ENCODE data around the gene DAPK1. TPM values are rescaled to one million over a fixed set of nuclear protein-coding genes. Genes with fewer than 3 reads are reported as not detected.

DAPK1 gene
- total and polyA plus RNA-seq, 2 donors: 12.1 to 79.2 TPM

- no peak for DNase-seq (ENCODE audit: extremely low spot score)
- no peak overlapping the region for H3K4me3 ChIP-seq (ENCODE audit: low read depth, low read length)
- H3K27ac ChIP-seq (ENCODE audit: low read depth): no peak overlapping the region
- H3K36me3 ChIP-seq (ENCODE audit: insufficient read depth): no peaks in the 10 kb centered on the region
- H3K4me1 ChIP-seq (ENCODE audit: insufficient read depth): no peaks in the 10 kb centered on the region
- WGBS: 54% methylated on average over 7 of the region's 7 CpGs
These were observed 4.9 kb downstream of the DAPK1 start for GRCh38 chr9:87502391-87503221.

- no peaks in the 10 kb centered on the region for H3K4me1 ChIP-seq (ENCODE audit: insufficient read depth)
These were observed 5.8 kb downstream of the DAPK1 start for GRCh38 chr9:87503430-87503829.

GRCh38 chr9:87503927-87504326, 6.3 kb downstream of the DAPK1 start:
- no peak for DNase-seq (ENCODE audit: extremely low spot score)
- Histone ChIP-seq H3K27ac (ENCODE audit: low read depth) (no peak overlapping the region), H3K4me1 (ENCODE audit: insufficient read depth) (no peaks in the 10 kb centered on the region), H3K4me3 (ENCODE audit: low read depth, low read length) (no peak overlapping the region), H3K36me3 (ENCODE audit: insufficient read depth) (no peaks in the 10 kb centered on the region)
- WGBS: 38% methylated on average over 5 of the region's 5 CpGs

More at GRCh38 chr9:87503430-87503829, 5.8 kb downstream of the DAPK1 start:
- DNase-seq (ENCODE audit: extremely low spot score): no peak
- Histone ChIP-seq H3K4me3 (ENCODE audit: low read depth, low read length) (no peak overlapping the region), H3K36me3 (ENCODE audit: insufficient read depth) (no peaks in the 10 kb centered on the region), H3K27ac (ENCODE audit: low read depth) (no peak overlapping the region)
- WGBS: 85% methylated on average over 2 of the region's 2 CpGs

GRCh38 chr9:87504938-87505337, 7.3 kb downstream of the DAPK1 start:
- H3K36me3 ChIP-seq (ENCODE audit: insufficient read depth): no peaks in the 10 kb centered on the region
- no peak overlapping the region for H3K27ac ChIP-seq (ENCODE audit: low read depth)
- no peak for DNase-seq (ENCODE audit: extremely low spot score)
- no peaks in the 10 kb centered on the region for H3K4me1 ChIP-seq (ENCODE audit: insufficient read depth)
- no peak overlapping the region for H3K4me3 ChIP-seq (ENCODE audit: low read depth, low read length)

- no peak overlapping the region for H3K27ac ChIP-seq (ENCODE audit: low read depth)
- no peaks in the 10 kb centered on the region for H3K4me1 ChIP-seq (ENCODE audit: insufficient read depth)
- WGBS: 97% methylated on average over 13 of the region's 13 CpGs
These were observed 8.4 kb downstream of the DAPK1 start for GRCh38 chr9:87505869-87506678.

GRCh38 chr9:87507576-87507975, 9.9 kb downstream of the DAPK1 start:
- H3K27ac ChIP-seq (ENCODE audit: low read depth): no peak overlapping the region
- no peaks in the 10 kb centered on the region for H3K36me3 ChIP-seq (ENCODE audit: insufficient read depth)
- no peak for DNase-seq (ENCODE audit: extremely low spot score)
- 79% methylated on average over 4 of the region's 4 CpGs for WGBS
- H3K4me1 ChIP-seq (ENCODE audit: insufficient read depth): no peaks in the 10 kb centered on the region
- no peak overlapping the region for H3K4me3 ChIP-seq (ENCODE audit: low read depth, low read length)

More at GRCh38 chr9:87505869-87506678, 8.4 kb downstream of the DAPK1 start:
- no peak for DNase-seq (ENCODE audit: extremely low spot score)
- Histone ChIP-seq H3K36me3 (ENCODE audit: insufficient read depth) (no peaks in the 10 kb centered on the region), H3K4me3 (ENCODE audit: low read depth, low read length) (no peak overlapping the region)

- H3K36me3 ChIP-seq (ENCODE audit: insufficient read depth): no peaks in the 10 kb centered on the region
- no peak for DNase-seq (ENCODE audit: extremely low spot score)
- peaks cover 2% of the 10 kb centered on the region for H3K4me1 ChIP-seq (ENCODE audit: insufficient read depth)
- 69% methylated on average over 4 of the region's 4 CpGs for WGBS
- no peak overlapping the region for H3K4me3 ChIP-seq (ENCODE audit: low read depth, low read length)
- no peak overlapping the region for H3K27ac ChIP-seq (ENCODE audit: low read depth)
These were observed 12.6 kb downstream of the DAPK1 start for GRCh38 chr9:87510252-87510683.

- H3K36me3 ChIP-seq (ENCODE audit: insufficient read depth): no peaks in the 10 kb centered on the region
- 93% methylated on average over 4 of the region's 4 CpGs for WGBS
- H3K4me1 ChIP-seq (ENCODE audit: insufficient read depth): peaks cover 2% of the 10 kb centered on the region
- no peak for DNase-seq (ENCODE audit: extremely low spot score)
- no peak overlapping the region for H3K4me3 ChIP-seq (ENCODE audit: low read depth, low read length)
- no peak overlapping the region for H3K27ac ChIP-seq (ENCODE audit: low read depth)
These were observed 14.6 kb downstream of the DAPK1 start for GRCh38 chr9:87512311-87512710.

- no peak for DNase-seq (ENCODE audit: extremely low spot score)
- Histone ChIP-seq H3K27ac (ENCODE audit: low read depth) (no peak overlapping the region), H3K4me3 (ENCODE audit: low read depth, low read length) (no peak overlapping the region), H3K36me3 (ENCODE audit: insufficient read depth) (no peaks in the 10 kb centered on the region), H3K4me1 (ENCODE audit: insufficient read depth) (peaks cover 2% of the 10 kb centered on the region)
- 58% methylated on average over 4 of the region's 4 CpGs for WGBS
These were observed 15.5 kb downstream of the DAPK1 start for GRCh38 chr9:87513161-87513560.

- no peak overlapping the region for H3K27ac ChIP-seq (ENCODE audit: low read depth)
- WGBS: 98% methylated on average over 3 of the region's 3 CpGs
- DNase-seq (ENCODE audit: extremely low spot score): no peak
These were observed 16.3 kb downstream of the DAPK1 start for GRCh38 chr9:87513880-87514535.

GRCh38 chr9:87515006-87515405, 17.3 kb downstream of the DAPK1 start:
- 24% methylated on average over 2 of the region's 2 CpGs for WGBS
- DNase-seq (ENCODE audit: extremely low spot score): no peak
- Histone ChIP-seq H3K36me3 (ENCODE audit: insufficient read depth) (no peaks in the 10 kb centered on the region), H3K27ac (ENCODE audit: low read depth) (no peak overlapping the region), H3K4me1 (ENCODE audit: insufficient read depth) (peaks cover 2% of the 10 kb centered on the region), H3K4me3 (ENCODE audit: low read depth, low read length) (no peak overlapping the region)

More at GRCh38 chr9:87513880-87514535, 16.3 kb downstream of the DAPK1 start:
- Histone ChIP-seq H3K4me1 (ENCODE audit: insufficient read depth) (peaks cover 2% of the 10 kb centered on the region), H3K4me3 (ENCODE audit: low read depth, low read length) (no peak overlapping the region), H3K36me3 (ENCODE audit: insufficient read depth) (no peaks in the 10 kb centered on the region)

- no peak for DNase-seq (ENCODE audit: extremely low spot score)
- Histone ChIP-seq H3K36me3 (ENCODE audit: insufficient read depth) (no peaks in the 10 kb centered on the region), H3K27ac (ENCODE audit: low read depth) (no peak overlapping the region), H3K4me3 (ENCODE audit: low read depth, low read length) (no peak overlapping the region), H3K4me1 (ENCODE audit: insufficient read depth) (peaks cover 2% of the 10 kb centered on the region)
- WGBS: 72% methylated on average over 9 of the region's 9 CpGs
These were observed 18.0 kb downstream of the DAPK1 start for GRCh38 chr9:87515588-87516221.

GRCh38 chr9:87516222-87516925, 18.7 kb downstream of the DAPK1 start:
- WGBS: 74% methylated on average over 12 of the region's 12 CpGs
- Histone ChIP-seq H3K27ac (ENCODE audit: low read depth) (no peak overlapping the region), H3K36me3 (ENCODE audit: insufficient read depth) (no peaks in the 10 kb centered on the region), H3K4me3 (ENCODE audit: low read depth, low read length) (no peak overlapping the region), H3K4me1 (ENCODE audit: insufficient read depth) (peaks cover 2% of the 10 kb centered on the region)
- DNase-seq (ENCODE audit: extremely low spot score): no peak

Measured in urinary bladder (tissue), 4 donors.